Measurements from ENCODE around the gene GALNT2. TPM values are rescaled to one million over a fixed set of nuclear protein-coding genes. Genes with fewer than 3 reads are reported as not detected.

GALNT2 gene
- total and polyA plus RNA-seq, 9 donors = 38.6 to 142 (median 83.7) TPM

DNA sequence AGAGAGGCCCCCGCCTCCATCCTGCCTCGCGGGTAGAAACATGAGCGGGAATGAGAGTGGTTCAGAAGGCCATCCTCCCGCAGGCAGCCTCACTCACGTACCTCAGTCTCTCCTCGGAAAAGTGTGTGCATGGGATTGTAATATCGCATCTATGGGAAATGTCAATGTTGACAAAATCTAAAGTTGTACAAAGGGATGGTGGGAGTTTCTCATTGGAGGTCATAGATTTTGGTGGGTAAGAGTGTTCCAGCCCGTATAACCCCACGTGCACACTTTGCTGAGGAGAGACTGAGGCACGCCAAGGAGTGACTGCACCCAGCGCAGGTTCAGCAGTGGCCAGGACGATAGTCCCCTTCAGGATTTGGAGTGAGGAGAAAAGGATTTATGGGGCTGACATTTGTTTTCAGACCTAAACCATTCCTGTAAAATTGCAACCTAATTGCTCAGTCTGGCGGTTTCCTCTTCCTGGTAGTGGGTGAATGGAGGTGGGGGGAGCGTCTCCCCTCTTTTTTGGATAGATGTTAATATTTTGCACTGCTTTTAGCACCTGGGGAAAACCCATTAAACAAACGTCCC is 59.6 kb downstream of the GALNT2 start:
- TF ChIP-seq CTCF (IDR thresholded peaks at IDR 0.05) = no peak
- TF ChIP-seq POLR2A (IDR thresholded peaks at IDR 0.05) = no peak
- no peak for TF ChIP-seq EP300 (IDR thresholded peaks at IDR 0.05)
- H3K4me1 ChIP-seq (ENCODE audit: insufficient read depth) = peaks cover 23% of the 10 kb centered on the region

GRCh38 chr1:230127105-230128054 is 60.3 kb downstream of the GALNT2 start:
- 93 to 94% (median 94%) methylated on average over 25 of the region's 25 CpGs for WGBS, 3 donors
- Histone ChIP-seq H3K9me3 (no peaks in the 10 kb centered on the region), H3K4me1 (ENCODE audit: insufficient read depth) (peaks cover 24% of the 10 kb centered on the region), H3K4me3 (no peak overlapping the region), H3K27me3 (no peaks in the 10 kb centered on the region), H3K27ac (no peak overlapping the region), H3K36me3 (no peaks in the 10 kb centered on the region)
- intact Hi-C loops (cut with DNase I) = no loop called here
- no peak for DNase-seq
- TF ChIP-seq POLR2A (IDR thresholded peaks at IDR 0.05) = no peak
- no peak for TF ChIP-seq CTCF (IDR thresholded peaks at IDR 0.05)
- TF ChIP-seq EP300 (IDR thresholded peaks at IDR 0.05) = no peak

More for the DNA sequence above, 59.6 kb downstream of the GALNT2 start:
- no peaks in the 10 kb centered on the region for H3K27me3 ChIP-seq
- 92 to 94% (median 92%) methylated on average over 16 of the region's 16 CpGs for WGBS, 3 donors
- H3K27ac ChIP-seq = no peak overlapping the region
- H3K9me3 ChIP-seq = no peaks in the 10 kb centered on the region
- H3K36me3 ChIP-seq = no peaks in the 10 kb centered on the region
- H3K4me3 ChIP-seq = no peak overlapping the region
- no peak for DNase-seq
- intact Hi-C loops (cut with DNase I) = no loop called here

DNA sequence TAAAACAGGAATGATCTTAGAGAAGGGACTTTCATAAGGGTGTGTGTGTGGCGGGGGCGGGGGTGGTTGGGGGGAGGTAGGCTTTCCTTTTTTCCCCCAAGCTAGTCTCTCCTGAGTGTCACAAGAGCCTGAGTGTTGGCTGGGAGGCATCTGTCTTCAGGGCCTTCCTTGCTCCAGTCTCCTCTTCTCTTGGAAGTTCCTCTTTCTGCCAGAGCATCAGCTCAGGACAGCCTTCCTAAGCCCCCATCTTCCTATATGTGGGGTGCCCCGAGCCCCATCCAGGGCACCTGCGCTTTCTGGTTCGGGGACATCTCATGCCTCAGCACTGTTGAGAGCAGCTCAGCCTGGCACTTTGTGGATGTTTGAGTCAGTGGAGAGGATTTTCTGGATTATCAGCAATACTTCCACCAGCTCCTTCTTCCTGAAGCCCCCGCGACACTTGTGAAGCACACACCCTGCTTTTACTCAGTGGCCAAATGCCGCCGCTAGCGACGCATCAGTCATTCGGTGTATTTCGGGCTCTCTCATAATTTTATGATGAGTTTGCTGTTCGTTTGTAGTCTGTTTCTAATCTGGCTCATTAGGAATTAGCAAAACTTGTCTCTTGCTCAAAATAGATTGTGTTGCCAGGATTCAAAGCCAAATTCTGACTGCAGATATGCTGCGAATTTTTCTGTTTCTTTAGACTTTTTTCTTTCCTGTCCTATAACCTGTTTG is 61.7 kb downstream of the GALNT2 start:
- Histone ChIP-seq H3K4me3 (no peak overlapping the region), H3K4me1 (ENCODE audit: insufficient read depth) (peaks cover 24% of the 10 kb centered on the region), H3K27ac (peak overlapping the region in 1 of 2 donors; percentile 32), H3K36me3 (no peaks in the 10 kb centered on the region), H3K27me3 (no peaks in the 10 kb centered on the region), H3K9me3 (no peaks in the 10 kb centered on the region)
- no peak for DNase-seq
- TF ChIP-seq CTCF (IDR thresholded peaks at IDR 0.05) (no peak), POLR2A (IDR thresholded peaks at IDR 0.05) (no peak), EP300 (IDR thresholded peaks at IDR 0.05) (no peak)
- intact Hi-C loops (cut with DNase I) = no loop called here
- 26 to 43% (median 32%) methylated on average over 15 of the region's 15 CpGs for WGBS, 3 donors

GRCh38 chr1:230129341-230129740 is 62.3 kb downstream of the GALNT2 start:
- H3K4me3 ChIP-seq = no peak overlapping the region
- H3K27ac ChIP-seq = peak overlapping the region in 1 of 2 donors; percentile 32
- H3K27me3 ChIP-seq = no peaks in the 10 kb centered on the region
- intact Hi-C loops (cut with DNase I) = no loop called here
- no peaks in the 10 kb centered on the region for H3K36me3 ChIP-seq
- TF ChIP-seq POLR2A (IDR thresholded peaks at IDR 0.05) (no peak), CTCF (IDR thresholded peaks at IDR 0.05) (no peak), EP300 (IDR thresholded peaks at IDR 0.05) (no peak)
- no peaks in the 10 kb centered on the region for H3K9me3 ChIP-seq
- peaks cover 24% of the 10 kb centered on the region for H3K4me1 ChIP-seq (ENCODE audit: insufficient read depth)
- no peak for DNase-seq
- 89 to 92% (median 92%) methylated on average over 4 of the region's 4 CpGs for WGBS, 3 donors

Measured in ovary (tissue), 9 donors.